ENCODE data around the gene DEPDC5. TPM values are rescaled to one million over a fixed set of nuclear protein-coding genes. Genes with fewer than 3 reads are reported as not detected.

DEPDC5 gene
- total and polyA plus RNA-seq, 2 of the 8 experiments (the other 6 are each of a cell fraction or from before 2014, with no cell fraction given): 18.3 to 26.5 TPM

- TF ChIP-seq NANOG (IDR thresholded peaks at IDR 0.05; ENCODE audit: insufficient read depth, low read depth, low read length, poor library complexity, severe bottlenecking) (no peak), JUN (IDR thresholded peaks at IDR 0.05; ENCODE audit: low read depth, low read length) (no peak), RFX5 (IDR thresholded peaks at IDR 0.05; ENCODE audit: borderline replicate concordance, low read depth, low read length) (no peak), SP4 (IDR thresholded peaks at IDR 0.05; ENCODE audit: low read length) (no peak), NRF1 (IDR thresholded peaks at IDR 0.05; ENCODE audit: low read depth, low read length) (no peak), GTF2F1 (IDR thresholded peaks at IDR 0.05; ENCODE audit: borderline replicate concordance, low read depth, low read length) (no peak), KDM5A (IDR thresholded peaks at IDR 0.05; ENCODE audit: low read length) (no peak)
These were observed 91.1 kb downstream of the DEPDC5 start (continued) for GRCh38 chr22:31844941-31845340.
